ENCODE results near the gene COL7A1. TPM values are rescaled to one million over a fixed set of nuclear protein-coding genes. Genes with fewer than 3 reads are reported as not detected.

COL7A1 gene
- total RNA-seq, 2 donors from 2014 or later: 15.7 to 16.6 TPM

GRCh38 chr3:48614044-48614443 is 18.9 kb upstream of the COL7A1 start:
- Mint-ChIP-seq H3K27ac (no peak overlapping the region), H3K4me1 (no peaks in the 10 kb centered on the region), H3K27me3 (ENCODE audit: insufficient read depth) (no peaks in the 10 kb centered on the region), H3K9me3 (peaks cover 22% of the 10 kb centered on the region), H3K36me3 (ENCODE audit: low read depth) (peaks cover 11% of the 10 kb centered on the region), H3K4me3 (no peak overlapping the region)
- Histone ChIP-seq H3K9me3 (ENCODE audit: control insufficient read depth, low read length) (peaks cover 28% of the 10 kb centered on the region), H3K9ac (ENCODE audit: extremely low read depth, low read length, poor library complexity, severe bottlenecking) (no peak overlapping the region), H3K27me3 (ENCODE audit: control insufficient read depth, insufficient read depth, low read length, poor library complexity, severe bottlenecking) (no peaks in the 10 kb centered on the region), H3K4me1 (ENCODE audit: control insufficient read depth, insufficient read depth, low read length) (no peaks in the 10 kb centered on the region), H3K27ac (ENCODE audit: low read depth, low read length) (no peak overlapping the region), H3K36me3 (ENCODE audit: control insufficient read depth, insufficient read depth, low read length) (no peaks in the 10 kb centered on the region), H3K4me3 (ENCODE audit: low read length) (no peak overlapping the region)
- 96 to 100% methylated on average over 1 to 3 of the region's 3 CpGs for WGBS, 2 experiments (ENCODE audit: insufficient coverage in 1 of 2, insufficient read length in 1 of 2)
- no peak for DNase-seq
- TF ChIP-seq, protein P1, sequence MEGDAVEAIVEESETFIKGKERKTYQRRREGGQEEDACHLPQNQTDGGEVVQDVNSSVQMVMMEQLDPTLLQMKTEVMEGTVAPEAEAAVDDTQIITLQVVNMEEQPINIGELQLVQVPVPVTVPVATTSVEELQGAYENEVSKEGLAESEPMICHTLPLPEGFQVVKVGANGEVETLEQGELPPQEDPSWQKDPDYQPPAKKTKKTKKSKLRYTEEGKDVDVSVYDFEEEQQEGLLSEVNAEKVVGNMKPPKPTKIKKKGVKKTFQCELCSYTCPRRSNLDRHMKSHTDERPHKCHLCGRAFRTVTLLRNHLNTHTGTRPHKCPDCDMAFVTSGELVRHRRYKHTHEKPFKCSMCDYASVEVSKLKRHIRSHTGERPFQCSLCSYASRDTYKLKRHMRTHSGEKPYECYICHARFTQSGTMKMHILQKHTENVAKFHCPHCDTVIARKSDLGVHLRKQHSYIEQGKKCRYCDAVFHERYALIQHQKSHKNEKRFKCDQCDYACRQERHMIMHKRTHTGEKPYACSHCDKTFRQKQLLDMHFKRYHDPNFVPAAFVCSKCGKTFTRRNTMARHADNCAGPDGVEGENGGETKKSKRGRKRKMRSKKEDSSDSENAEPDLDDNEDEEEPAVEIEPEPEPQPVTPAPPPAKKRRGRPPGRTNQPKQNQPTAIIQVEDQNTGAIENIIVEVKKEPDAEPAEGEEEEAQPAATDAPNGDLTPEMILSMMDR (conservative IDR thresholded peaks at IDR 0.05): no peak

GRCh38 chr3:48612309-48612708 is 17.2 kb upstream of the COL7A1 start:
- Histone ChIP-seq H3K27ac (ENCODE audit: low read depth, low read length) (no peak overlapping the region), H3K4me1 (ENCODE audit: control insufficient read depth, insufficient read depth, low read length) (no peaks in the 10 kb centered on the region), H3K36me3 (ENCODE audit: control insufficient read depth, insufficient read depth, low read length) (peaks cover 9% of the 10 kb centered on the region), H3K4me3 (ENCODE audit: low read length) (no peak overlapping the region), H3K9ac (ENCODE audit: extremely low read depth, low read length, poor library complexity, severe bottlenecking) (no peak overlapping the region), H3K27me3 (ENCODE audit: control insufficient read depth, insufficient read depth, low read length, poor library complexity, severe bottlenecking) (no peaks in the 10 kb centered on the region), H3K9me3 (ENCODE audit: control insufficient read depth, low read length) (peaks cover 11% of the 10 kb centered on the region)
- Mint-ChIP-seq H3K36me3 (ENCODE audit: low read depth) (peaks cover 19% of the 10 kb centered on the region), H3K4me1 (peaks cover 10% of the 10 kb centered on the region), H3K9me3 (peaks cover 12% of the 10 kb centered on the region), H3K4me3 (no peak overlapping the region), H3K27me3 (ENCODE audit: insufficient read depth) (no peaks in the 10 kb centered on the region), H3K27ac (no peak overlapping the region)
- no peak for DNase-seq
- WGBS, 2 experiments (ENCODE audit: insufficient coverage in 1 of 2, insufficient read length in 1 of 2): 92% methylated on average over 1 of the region's 1 CpG; no CpG with 5 or more reads in 1 of the 2 experiments
- TF ChIP-seq, protein P1 (conservative IDR thresholded peaks at IDR 0.05): no peak

DNA sequence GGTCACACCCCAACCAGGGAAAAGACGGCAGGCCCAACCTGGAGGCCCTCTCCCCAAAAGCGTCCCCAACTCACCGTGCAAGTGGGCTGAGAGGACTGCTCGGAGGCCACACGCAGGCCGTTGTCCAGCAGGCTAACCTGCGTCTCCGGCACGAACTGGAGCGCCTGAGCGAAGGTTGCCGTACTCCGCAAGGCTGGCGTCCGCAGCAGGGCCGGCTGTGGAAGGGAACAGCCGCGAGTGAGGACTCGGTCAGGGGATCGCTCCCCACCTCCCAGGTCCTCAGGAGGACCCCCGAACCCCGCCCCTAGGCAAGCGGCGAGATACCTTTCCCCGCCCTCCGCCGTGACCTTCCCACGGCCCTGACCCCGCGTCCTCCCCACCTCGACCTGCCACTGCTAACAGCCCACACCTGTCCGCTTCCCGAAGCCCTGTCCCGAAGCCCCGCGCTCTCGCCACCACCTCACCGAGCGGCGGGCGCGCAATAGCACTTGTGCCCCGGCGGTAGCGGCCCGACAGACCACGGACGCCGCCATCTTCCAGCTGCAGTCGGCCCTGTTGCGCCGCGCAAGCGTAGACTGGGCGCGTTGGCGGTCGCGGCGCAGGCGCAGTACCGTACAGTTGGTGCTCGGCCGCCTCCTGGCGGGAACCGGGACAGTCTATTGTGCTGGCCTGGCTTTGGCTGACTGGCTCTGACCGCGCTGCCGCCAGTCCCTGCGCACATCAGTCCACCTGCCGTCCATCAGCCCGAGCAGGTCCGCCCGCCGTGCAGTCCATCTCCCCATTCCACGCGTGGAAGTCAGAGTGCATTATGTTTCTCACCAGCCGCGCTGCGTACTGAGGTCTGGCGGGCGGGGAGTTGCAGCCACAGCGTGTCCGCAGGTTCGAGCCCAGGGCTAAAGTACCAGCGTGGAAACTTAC is 14.2 kb upstream of the COL7A1 start, which contains the start of gene UQCRC1:
Gene UQCRC1, minus strand, starts transcription at position 559 of the 918 bp plus-strand sequence. Its CDS starts 26 bp downstream, at position 533.
- H3K27ac Mint-ChIP-seq: peak within 1 kb of the TSS; percentile 95
- Histone ChIP-seq H3K4me1 (ENCODE audit: control insufficient read depth, insufficient read depth, low read length) (no peaks in the 10 kb centered on the region), H3K4me3 (ENCODE audit: low read length) (peak within 1 kb of the TSS; percentile 92), H3K27me3 (ENCODE audit: control insufficient read depth, insufficient read depth, low read length, poor library complexity, severe bottlenecking) (no peaks in the 10 kb centered on the region), H3K9ac (ENCODE audit: extremely low read depth, low read length, poor library complexity, severe bottlenecking) (peak within 1 kb of the TSS; percentile 84), H3K36me3 (ENCODE audit: control insufficient read depth, insufficient read depth, low read length) (peaks cover 35% of the 10 kb centered on the region), H3K9me3 (ENCODE audit: control insufficient read depth, low read length) (no peaks in the 10 kb centered on the region), H3K27ac (ENCODE audit: low read depth, low read length) (peak within 1 kb of the TSS; percentile 40)
- peaks cover 10% of the 10 kb centered on the region for H3K4me1 Mint-ChIP-seq
- peak; percentile 97 for DNase-seq
- TF ChIP-seq, protein P1 (conservative IDR thresholded peaks at IDR 0.05): peak; percentile 77
- WGBS, 2 experiments (ENCODE audit: insufficient coverage in 1 of 2, insufficient read length in 1 of 2): 1% methylated on average over 37 to 86 of the region's 86 CpGs
- no peaks in the 10 kb centered on the region for H3K27me3 Mint-ChIP-seq (ENCODE audit: insufficient read depth)
- H3K36me3 Mint-ChIP-seq (ENCODE audit: low read depth): peaks cover 39% of the 10 kb centered on the region
- H3K9me3 Mint-ChIP-seq: no peaks in the 10 kb centered on the region
- H3K4me3 Mint-ChIP-seq: peak within 1 kb of the TSS; percentile 96
